Ramos (cell line): ENCODE measurements around the gene ALMS1.
"Not testable (repeated sequence)": the region's sequence is repeated elsewhere in the genome, so short reads cannot be mapped to it uniquely, and the experiment has no call there.

ENCODE experiments used
- in situ Hi-C: fragments of 300-500 bp; cut with MboI; formaldehyde crosslinking; loops from one replicate; pipeline ENCODE4 v1.14.3; 2022; ENCODE audit warnings: low sequenced_read_pairs; ENCODE audit not compliant: unreplicated experiment

Gene ALMS1

GRCh38 chr2:73503992-73504570 lies 118.4 kb downstream of the ALMS1 start:
- in situ Hi-C loops = no loop called here

GRCh38 chr2:73504850-73505249 lies 119.2 kb downstream of the ALMS1 start:
- in situ Hi-C loops = not testable (repeated sequence)

GRCh38 chr2:73510470-73510869 lies 124.8 kb downstream of the ALMS1 start:
- in situ Hi-C loops = not testable (repeated sequence)

GRCh38 chr2:73516033-73516432 lies 130.4 kb downstream of the ALMS1 start:
- in situ Hi-C loops = no loop called here

GRCh38 chr2:73528688-73529087 lies 143.1 kb downstream of the ALMS1 start:
- in situ Hi-C loops = no loop called here

- in situ Hi-C loops = not testable (repeated sequence)
Measured at GRCh38 chr2:73530773-73531172, 145.1 kb downstream of the ALMS1 start.

- in situ Hi-C loops = no loop called here
Measured at GRCh38 chr2:73532381-73532780, 146.7 kb downstream of the ALMS1 start.

GRCh38 chr2:73536133-73536840 lies 150.7 kb downstream of the ALMS1 start:
- in situ Hi-C loops = no loop called here

GRCh38 chr2:73560875-73561274 lies 175.2 kb downstream of the ALMS1 start:
- in situ Hi-C loops = not testable (repeated sequence)

- in situ Hi-C loops = no loop called here
Measured at GRCh38 chr2:73561422-73561821, 175.8 kb downstream of the ALMS1 start.

- in situ Hi-C loops = no loop called here
Measured at GRCh38 chr2:73564986-73565385, 179.3 kb downstream of the ALMS1 start.

- in situ Hi-C loops = no loop called here
Measured at GRCh38 chr2:73566288-73566878, 180.7 kb downstream of the ALMS1 start.

GRCh38 chr2:73575261-73575660 lies 189.6 kb downstream of the ALMS1 start:
- in situ Hi-C loops = no loop called here

GRCh38 chr2:73582364-73582763 lies 196.7 kb downstream of the ALMS1 start:
- in situ Hi-C loops = no loop called here

GRCh38 chr2:73588177-73588576 lies 202.5 kb downstream of the ALMS1 start:
- in situ Hi-C loops = no loop called here

- in situ Hi-C loops = no loop called here
Measured at GRCh38 chr2:73593680-73594079, 208.0 kb downstream of the ALMS1 start.

- in situ Hi-C loops = no loop called here
Measured at GRCh38 chr2:73594251-73594650, 208.6 kb downstream of the ALMS1 start.

- in situ Hi-C loops = no loop called here
Measured at GRCh38 chr2:73601780-73602179, 216.1 kb downstream of the ALMS1 start.

- in situ Hi-C loops = not testable (repeated sequence)
Measured at GRCh38 chr2:73603099-73603588, 217.5 kb downstream of the ALMS1 start.

GRCh38 chr2:73604589-73604988 lies 219.0 kb downstream of the ALMS1 start:
- in situ Hi-C loops = not testable (repeated sequence)

GRCh38 chr2:73610111-73610510 lies 224.5 kb downstream of the ALMS1 start:
- in situ Hi-C loops = no loop called here
